ENCODE results near the gene PDGFA. TPM values are rescaled to one million over a fixed set of nuclear protein-coding genes. Genes with fewer than 3 reads are reported as not detected.

Gene PDGFA
- total and polyA plus RNA-seq, 2 experiments from 2014 or later = 4.7 to 8.4 TPM

- H3K4me2 ChIP-seq (ENCODE audit: unreplicated experiment) = no peak overlapping the region
- no peak overlapping the region for H3K9ac ChIP-seq
- no peaks in the 10 kb centered on the region for H4K20me1 ChIP-seq (ENCODE audit: insufficient read depth)
- no peaks in the 10 kb centered on the region for H3K36me3 ChIP-seq (ENCODE audit: low read depth)
- DNase-seq = no peak
- no peaks in the 10 kb centered on the region for H3K9me2 ChIP-seq (ENCODE audit: insufficient read depth)
- no peaks in the 10 kb centered on the region for H3K9me3 ChIP-seq (ENCODE audit: low read depth)
- H3K4me3 ChIP-seq = no peak overlapping the region
- no peaks in the 10 kb centered on the region for H3K79me2 ChIP-seq (ENCODE audit: insufficient read depth)
- no peak overlapping the region for H3K27ac ChIP-seq
- no peaks in the 10 kb centered on the region for H3K27me3 ChIP-seq (replicated peaks; ENCODE audit: insufficient read depth)
- no peaks in the 10 kb centered on the region for H3F3A ChIP-seq (ENCODE audit: insufficient read depth)
- WGBS, 2 experiments (ENCODE audit: low coverage in 1 of 2, low lambda C conversion rate in 2 of 2, missing lambda C conversion rate in 2 of 2) = 73 to 75% methylated on average over 21 to 26 of the region's 26 CpGs
- TF ChIP-seq EZH2phosphoT487 (IDR thresholded peaks at IDR 0.05; ENCODE audit: insufficient read depth, low read depth) = no peak
- H2AFZ ChIP-seq = no peak overlapping the region
- in situ Hi-C loops (cut with MboI) = no loop called here
- no peaks in the 10 kb centered on the region for H3K4me1 ChIP-seq (ENCODE audit: insufficient read depth)
Observed at GRCh38 chr7:564176-564865, 44.7 kb upstream of the PDGFA start.

- H3K27ac ChIP-seq = no peak overlapping the region
- H3K4me2 ChIP-seq (ENCODE audit: unreplicated experiment) = no peak overlapping the region
- H3K9me3 ChIP-seq (ENCODE audit: low read depth) = no peaks in the 10 kb centered on the region
- no peak for TF ChIP-seq EZH2phosphoT487 (IDR thresholded peaks at IDR 0.05; ENCODE audit: insufficient read depth, low read depth)
- no peak for TF ChIP-seq EZH2 (IDR thresholded peaks at IDR 0.05; ENCODE audit: insufficient read depth, poor library complexity, severe bottlenecking)
- H2AFZ ChIP-seq = no peak overlapping the region
- DNase-seq = no peak
- no peaks in the 10 kb centered on the region for H3K79me2 ChIP-seq (ENCODE audit: insufficient read depth)
- no peak overlapping the region for H3K4me3 ChIP-seq
- H3K27me3 ChIP-seq (replicated peaks; ENCODE audit: insufficient read depth) = no peaks in the 10 kb centered on the region
- no peak overlapping the region for H3K9ac ChIP-seq
- no peaks in the 10 kb centered on the region for H3K4me1 ChIP-seq (ENCODE audit: insufficient read depth)
- no peaks in the 10 kb centered on the region for H3K36me3 ChIP-seq (ENCODE audit: low read depth)
- in situ Hi-C loops (cut with MboI) = no loop called here
- no peaks in the 10 kb centered on the region for H4K20me1 ChIP-seq (ENCODE audit: insufficient read depth)
- no peaks in the 10 kb centered on the region for H3K9me2 ChIP-seq (ENCODE audit: insufficient read depth)
- no peaks in the 10 kb centered on the region for H3F3A ChIP-seq (ENCODE audit: insufficient read depth)
- WGBS, 2 experiments (ENCODE audit: low coverage in 1 of 2, low lambda C conversion rate in 2 of 2, missing lambda C conversion rate in 2 of 2) = 73 to 76% methylated on average over 11 of the region's 11 CpGs
Observed at GRCh38 chr7:563629-564170, 44.1 kb upstream of the PDGFA start.

GRCh38 chr7:562789-563628 lies 43.4 kb upstream of the PDGFA start:
- H2AFZ ChIP-seq = no peak overlapping the region
- no peaks in the 10 kb centered on the region for H3F3A ChIP-seq (ENCODE audit: insufficient read depth)
- no peaks in the 10 kb centered on the region for H3K4me1 ChIP-seq (ENCODE audit: insufficient read depth)
- no peaks in the 10 kb centered on the region for H3K9me2 ChIP-seq (ENCODE audit: insufficient read depth)
- H3K27ac ChIP-seq = no peak overlapping the region
- in situ Hi-C loops (cut with MboI) = no loop called here
- H3K9me3 ChIP-seq (ENCODE audit: low read depth) = no peaks in the 10 kb centered on the region
- no peak for DNase-seq
- H3K4me3 ChIP-seq = no peak overlapping the region
- H3K36me3 ChIP-seq (ENCODE audit: low read depth) = no peaks in the 10 kb centered on the region
- H3K9ac ChIP-seq = no peak overlapping the region
- H3K4me2 ChIP-seq (ENCODE audit: unreplicated experiment) = no peak overlapping the region
- H4K20me1 ChIP-seq (ENCODE audit: insufficient read depth) = no peaks in the 10 kb centered on the region
- TF ChIP-seq EZH2phosphoT487 (IDR thresholded peaks at IDR 0.05; ENCODE audit: insufficient read depth, low read depth) (no peak), EZH2 (IDR thresholded peaks at IDR 0.05; ENCODE audit: insufficient read depth, poor library complexity, severe bottlenecking) (no peak)
- WGBS, 2 experiments (ENCODE audit: low coverage in 1 of 2, low lambda C conversion rate in 2 of 2, missing lambda C conversion rate in 2 of 2) = 73 to 74% methylated on average over 15 to 17 of the region's 17 CpGs
- no peaks in the 10 kb centered on the region for H3K79me2 ChIP-seq (ENCODE audit: insufficient read depth)
- H3K27me3 ChIP-seq (replicated peaks; ENCODE audit: insufficient read depth) = no peaks in the 10 kb centered on the region

- WGBS, 2 experiments (ENCODE audit: low coverage in 1 of 2, low lambda C conversion rate in 2 of 2, missing lambda C conversion rate in 2 of 2) = 59 to 61% methylated on average over 7 of the region's 7 CpGs
- Histone ChIP-seq H3K9me3 (ENCODE audit: low read depth) (no peaks in the 10 kb centered on the region), H3F3A (ENCODE audit: insufficient read depth) (no peaks in the 10 kb centered on the region), H3K4me2 (ENCODE audit: unreplicated experiment) (no peak overlapping the region), H3K27ac (no peak overlapping the region), H3K79me2 (ENCODE audit: insufficient read depth) (no peaks in the 10 kb centered on the region), H3K36me3 (ENCODE audit: low read depth) (no peaks in the 10 kb centered on the region), H3K27me3 (replicated peaks; ENCODE audit: insufficient read depth) (no peaks in the 10 kb centered on the region), H2AFZ (no peak overlapping the region), H3K9me2 (ENCODE audit: insufficient read depth) (no peaks in the 10 kb centered on the region), H3K4me1 (ENCODE audit: insufficient read depth) (no peaks in the 10 kb centered on the region), H4K20me1 (ENCODE audit: insufficient read depth) (no peaks in the 10 kb centered on the region), H3K4me3 (no peak overlapping the region), H3K9ac (no peak overlapping the region)
- in situ Hi-C loops (cut with MboI) = no loop called here
- TF ChIP-seq EZH2phosphoT487 (IDR thresholded peaks at IDR 0.05; ENCODE audit: insufficient read depth, low read depth) (no peak), EZH2 (IDR thresholded peaks at IDR 0.05; ENCODE audit: insufficient read depth, poor library complexity, severe bottlenecking) (no peak)
- no peak for DNase-seq
Observed at GRCh38 chr7:562374-562675, 42.7 kb upstream of the PDGFA start.

Measured in GM23248 (cell line).